ENCODE data around the gene BMP4. TPM values are rescaled to one million over a fixed set of nuclear protein-coding genes. Genes with fewer than 3 reads are reported as not detected.

BMP4 gene
- total and polyA plus RNA-seq, 2 of the 13 experiments (the other 11 are each of a cell fraction or from before 2014, with no cell fraction given): 56.4 to 169 TPM

DNA sequence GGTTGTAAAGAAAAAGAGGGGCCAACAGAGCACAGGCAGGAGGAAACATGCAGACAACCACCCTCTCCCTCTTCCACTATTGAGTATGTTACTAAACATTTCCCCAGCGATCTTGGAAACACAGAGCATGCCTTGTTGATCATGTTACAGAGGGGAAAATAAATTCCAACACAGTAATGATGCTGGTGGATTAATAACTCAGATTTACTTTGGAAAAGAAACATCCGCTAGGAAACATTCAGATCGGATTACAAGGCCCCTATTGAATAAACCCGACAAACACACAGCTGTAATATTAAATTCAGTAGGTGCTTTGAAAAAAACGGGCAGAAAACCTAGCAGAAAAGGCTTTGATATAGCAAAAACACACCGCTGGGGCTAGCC, 5.4 kb downstream of the BMP4 start:
- in situ Hi-C loops (cut with HindIII; ENCODE audit: extremely low pct_ligation_motif_present, low pct_unique_long_range_greater_than_20kb): loop anchor here (5.0 to 10.0 kb wide), 3 partner anchors 186 to 394 kb away; no protein-coding TSS in a partner anchor
- Histone ChIP-seq H3K27ac (ENCODE audit: extremely low read length, insufficient read depth, low read length) (peak overlapping the region; percentile 23), H3K4me2 (ENCODE audit: low read depth, low read length) (peak overlapping the region; percentile 75), H3K36me3 (replicated peaks in 1 of 2; ENCODE audit: control insufficient read depth in 1 of 2, insufficient read depth in 2 of 2, low read length in 2 of 2) (peaks cover 19 to 38% of the 10 kb centered on the region in 2 experiments), H3K9me3 (ENCODE audit: low read length) (no peaks in the 10 kb centered on the region), H3K27me3 (ENCODE audit: control insufficient read depth in 1 of 2, insufficient read depth in 2 of 2, low read length in 2 of 2) (no peaks in the 10 kb centered on the region; a peak in 1 of 5 replicates), H4K20me1 (ENCODE audit: insufficient read depth, low read length) (peaks cover 24% of the 10 kb centered on the region; the same call in 1 of the 2 replicates), H3K4me3 (replicated peaks in 1 of 3; ENCODE audit: insufficient read depth in 1 of 3, low read depth in 2 of 3, low read length in 3 of 3) (peak overlapping the region; percentile 17 to 92 (median 87); a peak in 5 of 6 replicates), H3K9ac (ENCODE audit: insufficient read depth, low read depth, low read length) (peak overlapping the region; percentile 73; the same call in 1 of the 2 replicates), H2AFZ (ENCODE audit: low read length) (no peak overlapping the region), H3K4me1 (ENCODE audit: insufficient read depth, low read length) (peaks cover 58% of the 10 kb centered on the region), H3K79me2 (ENCODE audit: insufficient read depth, low read length) (peaks cover 57% of the 10 kb centered on the region)
- WGBS (ENCODE audit: low lambda C conversion rate): 73% methylated on average over 6 of the region's 6 CpGs
- DNase-seq (ENCODE audit: low spot score): no peak
- intact Hi-C loops (cut with micrococcal nuclease; ENCODE audit: unreplicated experiment): loop anchor here (5.0 kb wide), 1 partner anchor 414 kb away; no protein-coding TSS in a partner anchor
- TF ChIP-seq HDAC6 (IDR thresholded peaks at IDR 0.05; ENCODE audit: low read depth, low read length) (no peak), RBFOX2 (IDR thresholded peaks at IDR 0.05; ENCODE audit: low read depth, low read length) (0 out of 2 replicates have a peak, but pooled peaks have one; percentile 2), CBX5 (CRISPR knock-in tag; IDR thresholded peaks at IDR 0.05; ENCODE audit: borderline replicate concordance) (no peak), SP5 (CRISPR knock-in tag; IDR thresholded peaks at IDR 0.05; ENCODE audit: borderline replicate concordance, low read depth) (no peak), POLR2A (IDR thresholded peaks at IDR 0.05; ENCODE audit: insufficient read depth in 1 of 2, low read depth in 2 of 2, low read length in 2 of 2) (peak in 1 of 2 experiments; percentile 2; a peak in 1 of 4 replicates)
- TF ChIP-seq, protein P1, sequence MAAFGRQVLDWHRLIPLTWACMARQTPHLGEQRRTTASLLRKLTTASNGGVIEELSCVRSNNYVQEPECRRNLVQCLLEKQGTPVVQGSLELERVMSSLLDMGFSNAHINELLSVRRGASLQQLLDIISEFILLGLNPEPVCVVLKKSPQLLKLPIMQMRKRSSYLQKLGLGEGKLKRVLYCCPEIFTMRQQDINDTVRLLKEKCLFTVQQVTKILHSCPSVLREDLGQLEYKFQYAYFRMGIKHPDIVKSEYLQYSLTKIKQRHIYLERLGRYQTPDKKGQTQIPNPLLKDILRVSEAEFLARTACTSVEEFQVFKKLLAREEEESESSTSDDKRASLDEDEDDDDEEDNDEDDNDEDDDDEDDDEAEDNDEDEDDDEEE (CRISPR knock-in tag; IDR thresholded peaks at IDR 0.05): no peak
- TF ChIP-seq, protein P2, sequence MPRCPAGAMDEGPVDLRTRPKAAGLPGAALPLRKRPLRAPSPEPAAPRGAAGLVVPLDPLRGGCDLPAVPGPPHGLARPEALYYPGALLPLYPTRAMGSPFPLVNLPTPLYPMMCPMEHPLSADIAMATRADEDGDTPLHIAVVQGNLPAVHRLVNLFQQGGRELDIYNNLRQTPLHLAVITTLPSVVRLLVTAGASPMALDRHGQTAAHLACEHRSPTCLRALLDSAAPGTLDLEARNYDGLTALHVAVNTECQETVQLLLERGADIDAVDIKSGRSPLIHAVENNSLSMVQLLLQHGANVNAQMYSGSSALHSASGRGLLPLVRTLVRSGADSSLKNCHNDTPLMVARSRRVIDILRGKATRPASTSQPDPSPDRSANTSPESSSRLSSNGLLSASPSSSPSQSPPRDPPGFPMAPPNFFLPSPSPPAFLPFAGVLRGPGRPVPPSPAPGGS (CRISPR knock-in tag; IDR thresholded peaks at IDR 0.05): no peak
- TF ChIP-seq, protein P3, sequence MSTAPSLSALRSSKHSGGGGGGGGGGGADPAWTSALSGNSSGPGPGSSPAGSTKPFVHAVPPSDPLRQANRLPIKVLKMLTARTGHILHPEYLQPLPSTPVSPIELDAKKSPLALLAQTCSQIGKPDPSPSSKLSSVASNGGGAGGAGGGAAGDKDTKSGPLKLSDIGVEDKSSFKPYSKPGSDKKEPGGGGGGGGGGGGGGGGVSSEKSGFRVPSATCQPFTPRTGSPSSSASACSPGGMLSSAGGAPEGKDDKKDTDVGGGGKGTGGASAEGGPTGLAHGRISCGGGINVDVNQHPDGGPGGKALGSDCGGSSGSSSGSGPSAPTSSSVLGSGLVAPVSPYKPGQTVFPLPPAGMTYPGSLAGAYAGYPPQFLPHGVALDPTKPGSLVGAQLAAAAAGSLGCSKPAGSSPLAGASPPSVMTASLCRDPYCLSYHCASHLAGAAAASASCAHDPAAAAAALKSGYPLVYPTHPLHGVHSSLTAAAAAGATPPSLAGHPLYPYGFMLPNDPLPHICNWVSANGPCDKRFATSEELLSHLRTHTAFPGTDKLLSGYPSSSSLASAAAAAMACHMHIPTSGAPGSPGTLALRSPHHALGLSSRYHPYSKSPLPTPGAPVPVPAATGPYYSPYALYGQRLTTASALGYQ (CRISPR knock-in tag; IDR thresholded peaks at IDR 0.05): no peak
- no peak for ATAC-seq
- POLR2A ChIA-PET: interaction anchor here (1.1 to 6.6 kb wide), 4 partner anchors 8 to 378 kb away, joined by 3 to 78 read pairs (median 3); no protein-coding TSS in a partner anchor
- no TSS peak for BruUV-seq (replicated peaks)
- no peak for FAIRE-seq
- CTCF ChIA-PET (ENCODE audit: low intra/inter-chr PET ratio, low total read pairs): no interaction called here

Measured in HepG2 (cell line).